ENCODE results near the gene SGTA. TPM values are rescaled to one million over a fixed set of nuclear protein-coding genes. Genes with fewer than 3 reads are reported as not detected.

The SGTA gene
- total and polyA plus RNA-seq, 2 of the 13 experiments (the other 11 are each of a cell fraction or from before 2014, with no cell fraction given): 43.9 to 47.4 TPM

DNA sequence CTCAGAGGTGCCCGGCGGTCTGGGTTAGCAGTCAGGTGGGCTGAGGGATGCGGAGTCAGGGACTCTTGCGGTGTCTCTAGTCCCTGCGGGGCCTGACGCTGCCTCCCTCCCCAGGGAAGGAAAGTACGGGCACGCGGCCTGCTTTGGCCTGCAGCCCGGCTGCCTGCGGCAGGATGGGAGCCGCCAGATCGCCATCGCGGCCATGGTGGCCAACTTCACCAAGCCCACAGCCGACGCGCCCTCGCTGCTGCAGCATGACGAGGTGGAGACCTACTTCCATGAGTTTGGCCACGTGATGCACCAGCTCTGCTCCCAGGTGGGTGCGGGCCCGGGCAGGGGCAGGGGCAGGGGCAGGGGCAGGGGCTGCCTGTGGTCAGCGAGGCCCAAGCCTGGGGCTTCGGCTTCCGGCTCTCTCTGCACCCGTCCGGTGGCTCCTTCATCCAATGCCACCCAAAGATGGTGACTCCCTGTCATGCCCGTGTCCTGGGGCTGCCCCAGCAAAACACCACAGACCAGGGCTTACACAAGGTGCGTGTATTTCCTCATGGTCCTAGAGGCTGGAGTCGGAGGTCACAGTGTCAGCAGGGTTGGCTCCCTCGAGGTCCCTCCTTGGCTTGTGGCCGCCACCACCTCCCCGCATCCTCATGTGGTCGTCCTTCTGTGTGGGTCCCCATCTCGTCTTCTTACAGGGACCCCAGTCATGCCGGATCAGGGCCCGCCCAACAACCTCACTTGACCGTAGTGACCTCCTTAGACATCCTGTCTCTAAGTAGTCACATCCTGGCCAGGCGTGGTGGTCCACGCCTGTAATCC is 25.3 kb upstream of the SGTA start:
- no peak overlapping the region for H3K9ac ChIP-seq (ENCODE audit: insufficient read depth, low read depth, low read length)
- ATAC-seq: no peak
- no peak overlapping the region for H3K4me3 ChIP-seq (replicated peaks in 1 of 3; ENCODE audit: insufficient read depth in 1 of 3, low read depth in 2 of 3, low read length in 3 of 3)
- H3K27me3 ChIP-seq (ENCODE audit: control insufficient read depth in 1 of 2, insufficient read depth in 2 of 2, low read length in 2 of 2): no peaks in the 10 kb centered on the region
- CTCF ChIA-PET (ENCODE audit: low intra/inter-chr PET ratio, low total read pairs): no interaction called here
- no peaks in the 10 kb centered on the region for H3K9me3 ChIP-seq (ENCODE audit: low read length)
- H2AFZ ChIP-seq (ENCODE audit: low read length): no peak overlapping the region
- BruUV-seq (replicated peaks): no TSS peak
- H3K4me2 ChIP-seq (ENCODE audit: low read depth, low read length): no peak overlapping the region
- in situ Hi-C loops (cut with HindIII; ENCODE audit: extremely low pct_ligation_motif_present, low pct_unique_long_range_greater_than_20kb) (no loop called here), intact Hi-C loops (cut with micrococcal nuclease; ENCODE audit: unreplicated experiment) (no loop called here)
- no peaks in the 10 kb centered on the region for H4K20me1 ChIP-seq (ENCODE audit: insufficient read depth, low read length)
- peaks cover 16 to 53% of the 10 kb centered on the region in 2 experiments; a peak in 4 of 5 replicates for H3K36me3 ChIP-seq (replicated peaks in 1 of 2; ENCODE audit: control insufficient read depth in 1 of 2, insufficient read depth in 2 of 2, low read length in 2 of 2)
- H3K27ac ChIP-seq (ENCODE audit: extremely low read length, insufficient read depth, low read length): no peak overlapping the region
- no peak for DNase-seq (ENCODE audit: low spot score)
- no peak for FAIRE-seq
- POLR2A ChIA-PET: no interaction called here
- H3K4me1 ChIP-seq (ENCODE audit: insufficient read depth, low read length): peaks cover 18% of the 10 kb centered on the region
- no peaks in the 10 kb centered on the region for H3K79me2 ChIP-seq (ENCODE audit: insufficient read depth, low read length)
- TF ChIP-seq MIER2 (CRISPR knock-in tag; IDR thresholded peaks at IDR 0.05) (no peak), KLF6 (CRISPR knock-in tag; IDR thresholded peaks at IDR 0.05) (no peak), RBM22 (optimal IDR thresholded peaks at IDR 0.05; ENCODE audit: low read length) (peak; percentile 40), PHF8 (CRISPR knock-in tag; IDR thresholded peaks at IDR 0.05) (no peak)
- WGBS (ENCODE audit: low lambda C conversion rate): 100% methylated on average over 14 of the region's 41 CpGs

DNA sequence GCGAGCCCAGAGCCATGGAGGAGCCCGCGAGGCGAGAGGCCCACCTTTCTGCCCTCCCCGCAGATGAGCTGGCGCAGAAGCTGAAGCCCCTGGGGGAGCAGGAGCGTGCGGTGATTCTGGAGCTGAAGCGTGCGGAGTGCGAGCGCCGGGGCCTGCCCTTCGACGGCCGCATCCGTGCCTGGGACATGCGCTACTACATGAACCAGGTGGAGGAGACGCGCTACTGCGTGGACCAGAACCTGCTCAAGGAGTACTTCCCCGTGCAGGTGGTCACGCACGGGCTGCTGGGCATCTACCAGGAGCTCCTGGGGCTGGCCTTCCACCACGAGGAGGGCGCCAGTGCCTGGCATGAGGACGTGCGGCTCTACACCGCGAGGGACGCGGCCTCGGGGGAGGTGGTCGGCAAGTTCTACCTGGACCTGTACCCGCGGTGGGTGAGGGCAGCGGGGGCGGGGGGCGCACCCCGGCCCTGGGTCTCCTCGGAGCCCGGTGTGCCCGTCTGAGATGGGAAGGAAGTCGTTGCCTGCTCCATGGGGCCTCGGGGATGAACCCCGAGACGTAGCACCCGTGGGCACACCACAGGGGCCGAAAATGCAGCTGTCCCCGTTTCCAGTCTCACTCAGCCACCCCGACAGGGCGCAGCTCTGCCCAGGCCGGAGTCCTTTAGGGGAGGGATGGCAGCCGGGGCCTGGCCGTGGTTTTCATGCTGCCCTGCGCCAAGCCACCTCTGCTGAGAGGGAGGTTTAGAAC is 24.5 kb upstream of the SGTA start:
- BruUV-seq (replicated peaks): no TSS peak
- ATAC-seq (no peak), DNase-seq (ENCODE audit: low spot score) (no peak), FAIRE-seq (no peak)
- H3K9me3 ChIP-seq (ENCODE audit: low read length): no peaks in the 10 kb centered on the region
- peaks cover 20 to 58% of the 10 kb centered on the region in 2 experiments; a peak in 4 of 5 replicates for H3K36me3 ChIP-seq (replicated peaks in 1 of 2; ENCODE audit: control insufficient read depth in 1 of 2, insufficient read depth in 2 of 2, low read length in 2 of 2)
- peaks cover 18% of the 10 kb centered on the region for H3K4me1 ChIP-seq (ENCODE audit: insufficient read depth, low read length)
- intact Hi-C loops (cut with micrococcal nuclease; ENCODE audit: unreplicated experiment): no loop called here
- no peak overlapping the region for H3K4me3 ChIP-seq (replicated peaks in 1 of 3; ENCODE audit: insufficient read depth in 1 of 3, low read depth in 2 of 3, low read length in 3 of 3)
- H3K27me3 ChIP-seq (ENCODE audit: control insufficient read depth in 1 of 2, insufficient read depth in 2 of 2, low read length in 2 of 2): no peaks in the 10 kb centered on the region
- H3K9ac ChIP-seq (ENCODE audit: insufficient read depth, low read depth, low read length): no peak overlapping the region
- ChIA-PET CTCF (ENCODE audit: low intra/inter-chr PET ratio, low total read pairs) (no interaction called here), POLR2A (no interaction called here)
- over 99% methylated on average over 19 of the region's 56 CpGs for WGBS (ENCODE audit: low lambda C conversion rate)
- no peak overlapping the region for H2AFZ ChIP-seq (ENCODE audit: low read length)
- H4K20me1 ChIP-seq (ENCODE audit: insufficient read depth, low read length): no peaks in the 10 kb centered on the region
- in situ Hi-C loops (cut with HindIII; ENCODE audit: extremely low pct_ligation_motif_present, low pct_unique_long_range_greater_than_20kb): no loop called here
- no peak overlapping the region for H3K27ac ChIP-seq (ENCODE audit: extremely low read length, insufficient read depth, low read length)
- H3K4me2 ChIP-seq (ENCODE audit: low read depth, low read length): no peak overlapping the region
- H3K79me2 ChIP-seq (ENCODE audit: insufficient read depth, low read length): no peaks in the 10 kb centered on the region
- TF ChIP-seq GLI4 (CRISPR knock-in tag; IDR thresholded peaks at IDR 0.05; ENCODE audit: borderline replicate concordance): no peak
- TF ChIP-seq YEATS2 (CRISPR knock-in tag; IDR thresholded peaks at IDR 0.05; ENCODE audit: borderline replicate concordance): no peak
- TF ChIP-seq, protein P1, sequence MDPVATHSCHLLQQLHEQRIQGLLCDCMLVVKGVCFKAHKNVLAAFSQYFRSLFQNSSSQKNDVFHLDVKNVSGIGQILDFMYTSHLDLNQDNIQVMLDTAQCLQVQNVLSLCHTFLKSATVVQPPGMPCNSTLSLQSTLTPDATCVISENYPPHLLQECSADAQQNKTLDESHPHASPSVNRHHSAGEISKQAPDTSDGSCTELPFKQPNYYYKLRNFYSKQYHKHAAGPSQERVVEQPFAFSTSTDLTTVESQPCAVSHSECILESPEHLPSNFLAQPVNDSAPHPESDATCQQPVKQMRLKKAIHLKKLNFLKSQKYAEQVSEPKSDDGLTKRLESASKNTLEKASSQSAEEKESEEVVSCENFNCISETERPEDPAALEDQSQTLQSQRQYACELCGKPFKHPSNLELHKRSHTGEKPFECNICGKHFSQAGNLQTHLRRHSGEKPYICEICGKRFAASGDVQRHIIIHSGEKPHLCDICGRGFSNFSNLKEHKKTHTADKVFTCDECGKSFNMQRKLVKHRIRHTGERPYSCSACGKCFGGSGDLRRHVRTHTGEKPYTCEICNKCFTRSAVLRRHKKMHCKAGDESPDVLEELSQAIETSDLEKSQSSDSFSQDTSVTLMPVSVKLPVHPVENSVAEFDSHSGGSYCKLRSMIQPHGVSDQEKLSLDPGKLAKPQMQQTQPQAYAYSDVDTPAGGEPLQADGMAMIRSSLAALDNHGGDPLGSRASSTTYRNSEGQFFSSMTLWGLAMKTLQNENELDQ (CRISPR knock-in tag; IDR thresholded peaks at IDR 0.05; ENCODE audit: borderline replicate concordance): no peak
- TF ChIP-seq, protein P2, sequence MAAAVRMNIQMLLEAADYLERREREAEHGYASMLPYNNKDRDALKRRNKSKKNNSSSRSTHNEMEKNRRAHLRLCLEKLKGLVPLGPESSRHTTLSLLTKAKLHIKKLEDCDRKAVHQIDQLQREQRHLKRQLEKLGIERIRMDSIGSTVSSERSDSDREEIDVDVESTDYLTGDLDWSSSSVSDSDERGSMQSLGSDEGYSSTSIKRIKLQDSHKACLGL (CRISPR knock-in tag; IDR thresholded peaks at IDR 0.05): no peak
- no peak for TF ChIP-seq HES4 (CRISPR knock-in tag; IDR thresholded peaks at IDR 0.05; ENCODE audit: borderline replicate concordance)
- no peak for TF ChIP-seq HNRNPH1 (optimal IDR thresholded peaks at IDR 0.05; ENCODE audit: low read depth, low read length)
- no peak for TF ChIP-seq SPEN (CRISPR knock-in tag; IDR thresholded peaks at IDR 0.05; ENCODE audit: low read depth)
- no peak for TF ChIP-seq PITX1 (CRISPR knock-in tag; IDR thresholded peaks at IDR 0.05)
- TF ChIP-seq NR2F2 (IDR thresholded peaks at IDR 0.05; ENCODE audit: borderline replicate concordance, low read depth): no peak

Data from HepG2 (cell line).